ENCODE measurements around the gene CREB3L2. TPM values are rescaled to one million over a fixed set of nuclear protein-coding genes. Genes with fewer than 3 reads are reported as not detected.
A peak's percentile ranks its signal among the peaks of the same experiment; 100 is the strongest.

Gene CREB3L2
- total and polyA plus RNA-seq, 2 of the 13 experiments (the other 11 are each of a cell fraction or from before 2014, with no cell fraction given): 22.1 to 41.1 TPM

GRCh38 chr7:137964824-137965545 lies 36.9 kb downstream of the CREB3L2 start (continued):
- TF ChIP-seq ISX (CRISPR knock-in tag; conservative IDR thresholded peaks at IDR 0.05): no peak
- no peak for TF ChIP-seq RERE (CRISPR knock-in tag; IDR thresholded peaks at IDR 0.05; ENCODE audit: low read depth)
- TF ChIP-seq MTF1 (CRISPR knock-in tag; IDR thresholded peaks at IDR 0.05): no peak
- TF ChIP-seq ZIK1 (CRISPR knock-in tag; IDR thresholded peaks at IDR 0.05; ENCODE audit: borderline replicate concordance, low read depth): no peak

GRCh38 chr7:137962875-137963507 lies 38.9 kb downstream of the CREB3L2 start:
- Histone ChIP-seq H3K9ac (ENCODE audit: insufficient read depth, low read depth, low read length) (no peak overlapping the region), H3K27me3 (ENCODE audit: control insufficient read depth in 1 of 2, insufficient read depth in 2 of 2, low read length in 2 of 2) (no peaks in the 10 kb centered on the region), H3K9me3 (ENCODE audit: low read length) (no peaks in the 10 kb centered on the region), H4K20me1 (ENCODE audit: insufficient read depth, low read length) (peaks cover 8% of the 10 kb centered on the region), H3K4me3 (replicated peaks in 1 of 3; ENCODE audit: insufficient read depth in 1 of 3, low read depth in 2 of 3, low read length in 3 of 3) (no peak overlapping the region), H3K36me3 (replicated peaks in 1 of 2; ENCODE audit: control insufficient read depth in 1 of 2, insufficient read depth in 2 of 2, low read length in 2 of 2) (peaks cover 17 to 38% of the 10 kb centered on the region in 2 experiments), H3K4me1 (ENCODE audit: insufficient read depth, low read length) (peaks cover 89% of the 10 kb centered on the region), H3K4me2 (ENCODE audit: low read depth, low read length) (no peak overlapping the region), H2AFZ (ENCODE audit: low read length) (no peak overlapping the region), H3K27ac (ENCODE audit: extremely low read length, insufficient read depth, low read length) (no peak overlapping the region), H3K79me2 (ENCODE audit: insufficient read depth, low read length) (peaks cover 97% of the 10 kb centered on the region)
- in situ Hi-C loops (cut with HindIII; ENCODE audit: extremely low pct_ligation_motif_present, low pct_unique_long_range_greater_than_20kb): no loop called here
- ATAC-seq (no peak), DNase-seq (ENCODE audit: low spot score) (no peak), FAIRE-seq (no peak)
- WGBS (ENCODE audit: low lambda C conversion rate): 91% methylated on average over 7 of the region's 7 CpGs
- TF ChIP-seq LCORL (IDR thresholded peaks at IDR 0.05): no peak
- TF ChIP-seq LCORL (CRISPR knock-in tag; IDR thresholded peaks at IDR 0.05): no peak
- peak; percentile 72 for TF ChIP-seq RBM22 (optimal IDR thresholded peaks at IDR 0.05; ENCODE audit: low read length)
- intact Hi-C loops (cut with micrococcal nuclease; ENCODE audit: unreplicated experiment): no loop called here
- POLR2A ChIA-PET: no interaction called here
- CTCF ChIA-PET (ENCODE audit: low intra/inter-chr PET ratio, low total read pairs): no interaction called here
- no TSS peak for BruUV-seq (replicated peaks)
